Measurements from ENCODE around the gene PRKAG2.

Gene PRKAG2

DNA sequence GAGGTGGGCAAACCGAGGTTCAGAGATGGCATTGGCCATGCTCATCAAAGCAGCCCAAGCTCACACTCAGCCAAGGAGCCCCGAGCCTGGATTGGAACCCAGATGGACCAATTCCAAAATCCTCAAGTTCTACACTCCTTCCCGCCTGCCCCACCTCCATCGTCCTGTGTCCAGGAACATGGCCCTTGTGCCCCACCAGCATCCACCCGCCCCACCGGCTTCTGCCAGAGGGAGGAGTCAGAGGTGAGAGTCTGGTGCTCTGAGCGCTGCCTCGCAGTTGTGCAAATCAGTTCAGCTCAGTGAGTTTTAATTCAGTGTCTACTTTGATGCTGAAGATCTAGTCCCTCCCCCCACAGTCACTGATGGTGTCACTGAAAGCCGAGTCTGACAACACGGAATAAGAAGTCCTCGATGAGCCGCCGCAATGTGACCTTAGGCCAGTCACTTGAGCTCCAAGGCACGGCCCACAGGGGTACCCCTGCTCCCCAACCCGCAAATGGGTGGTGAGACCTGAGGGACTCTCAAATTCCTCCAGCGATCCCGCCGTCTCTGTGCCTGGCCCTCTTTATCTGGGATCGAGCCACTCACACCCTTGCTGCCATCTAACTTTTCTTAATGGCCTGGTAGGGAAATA is 26.3 kb downstream of the PRKAG2 start:
- no peaks in the 10 kb centered on the region for H3F3A ChIP-seq (ENCODE audit: control insufficient read depth, insufficient read depth)
- H3K27me3 ChIP-seq (ENCODE audit: control insufficient read depth, low read length) = peaks cover 8% of the 10 kb centered on the region
- TF ChIP-seq, protein P1, sequence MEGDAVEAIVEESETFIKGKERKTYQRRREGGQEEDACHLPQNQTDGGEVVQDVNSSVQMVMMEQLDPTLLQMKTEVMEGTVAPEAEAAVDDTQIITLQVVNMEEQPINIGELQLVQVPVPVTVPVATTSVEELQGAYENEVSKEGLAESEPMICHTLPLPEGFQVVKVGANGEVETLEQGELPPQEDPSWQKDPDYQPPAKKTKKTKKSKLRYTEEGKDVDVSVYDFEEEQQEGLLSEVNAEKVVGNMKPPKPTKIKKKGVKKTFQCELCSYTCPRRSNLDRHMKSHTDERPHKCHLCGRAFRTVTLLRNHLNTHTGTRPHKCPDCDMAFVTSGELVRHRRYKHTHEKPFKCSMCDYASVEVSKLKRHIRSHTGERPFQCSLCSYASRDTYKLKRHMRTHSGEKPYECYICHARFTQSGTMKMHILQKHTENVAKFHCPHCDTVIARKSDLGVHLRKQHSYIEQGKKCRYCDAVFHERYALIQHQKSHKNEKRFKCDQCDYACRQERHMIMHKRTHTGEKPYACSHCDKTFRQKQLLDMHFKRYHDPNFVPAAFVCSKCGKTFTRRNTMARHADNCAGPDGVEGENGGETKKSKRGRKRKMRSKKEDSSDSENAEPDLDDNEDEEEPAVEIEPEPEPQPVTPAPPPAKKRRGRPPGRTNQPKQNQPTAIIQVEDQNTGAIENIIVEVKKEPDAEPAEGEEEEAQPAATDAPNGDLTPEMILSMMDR (IDR thresholded peaks at IDR 0.05; ENCODE audit: low read depth, low read length, poor library complexity, severe bottlenecking) = no peak
- no peak for TF ChIP-seq EZH2phosphoT487 (IDR thresholded peaks at IDR 0.05; ENCODE audit: borderline replicate concordance, low read length)
- no peak overlapping the region for H3K4me2 ChIP-seq (ENCODE audit: low read length)
- no peaks in the 10 kb centered on the region for H3K9me2 ChIP-seq (replicated peaks; ENCODE audit: control insufficient read depth, low read length)
- no peaks in the 10 kb centered on the region for H3K36me3 ChIP-seq (ENCODE audit: control insufficient read depth, low read length)
- H4K20me1 ChIP-seq (ENCODE audit: control insufficient read depth, insufficient read depth, low read depth, low read length) = no peaks in the 10 kb centered on the region
- H3K27ac ChIP-seq (ENCODE audit: low read depth, low read length) = no peak overlapping the region
- no peaks in the 10 kb centered on the region for H3K79me2 ChIP-seq (ENCODE audit: control insufficient read depth, low read length)
- H3K9me3 ChIP-seq (ENCODE audit: control insufficient read depth, insufficient read depth, low read length) = no peaks in the 10 kb centered on the region
- H3K4me3 ChIP-seq (ENCODE audit: low read length) = no peak overlapping the region
- H3K4me1 ChIP-seq (ENCODE audit: control insufficient read depth, low read length) = no peaks in the 10 kb centered on the region

DNA sequence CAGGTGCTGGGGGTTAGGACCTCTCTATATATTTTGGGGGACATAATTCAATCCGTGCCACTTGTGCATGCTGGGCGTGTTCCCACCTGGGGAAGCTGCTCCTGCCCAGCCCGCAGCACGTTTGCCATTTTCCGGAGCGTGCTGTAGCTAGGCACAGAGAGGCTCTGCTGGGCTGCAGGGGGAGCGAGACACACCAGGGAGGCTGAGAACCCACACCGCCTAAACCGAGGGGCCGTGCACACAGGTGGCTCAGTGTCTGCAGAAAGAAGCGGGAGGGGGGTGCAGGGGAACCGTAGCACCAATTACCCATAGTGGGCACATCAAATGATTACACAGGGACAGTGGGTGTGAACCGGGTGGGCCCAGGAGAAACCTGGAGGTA is 27.0 kb downstream of the PRKAG2 start:
- no peaks in the 10 kb centered on the region for H4K20me1 ChIP-seq (ENCODE audit: control insufficient read depth, insufficient read depth, low read depth, low read length)
- H3K4me2 ChIP-seq (ENCODE audit: low read length) = no peak overlapping the region
- H3F3A ChIP-seq (ENCODE audit: control insufficient read depth, insufficient read depth) = no peaks in the 10 kb centered on the region
- H3K27me3 ChIP-seq (ENCODE audit: control insufficient read depth, low read length) = peaks cover 8% of the 10 kb centered on the region
- H3K36me3 ChIP-seq (ENCODE audit: control insufficient read depth, low read length) = no peaks in the 10 kb centered on the region
- no peak overlapping the region for H3K4me3 ChIP-seq (ENCODE audit: low read length)
- no peaks in the 10 kb centered on the region for H3K79me2 ChIP-seq (ENCODE audit: control insufficient read depth, low read length)
- H3K9me3 ChIP-seq (ENCODE audit: control insufficient read depth, insufficient read depth, low read length) = no peaks in the 10 kb centered on the region
- H3K9me2 ChIP-seq (replicated peaks; ENCODE audit: control insufficient read depth, low read length) = no peaks in the 10 kb centered on the region
- H3K4me1 ChIP-seq (ENCODE audit: control insufficient read depth, low read length) = no peaks in the 10 kb centered on the region
- H3K27ac ChIP-seq (ENCODE audit: low read depth, low read length) = no peak overlapping the region
- no peak for TF ChIP-seq EZH2phosphoT487 (IDR thresholded peaks at IDR 0.05; ENCODE audit: borderline replicate concordance, low read length)
- TF ChIP-seq, protein P1 (IDR thresholded peaks at IDR 0.05; ENCODE audit: low read depth, low read length, poor library complexity, severe bottlenecking) = no peak

DNA sequence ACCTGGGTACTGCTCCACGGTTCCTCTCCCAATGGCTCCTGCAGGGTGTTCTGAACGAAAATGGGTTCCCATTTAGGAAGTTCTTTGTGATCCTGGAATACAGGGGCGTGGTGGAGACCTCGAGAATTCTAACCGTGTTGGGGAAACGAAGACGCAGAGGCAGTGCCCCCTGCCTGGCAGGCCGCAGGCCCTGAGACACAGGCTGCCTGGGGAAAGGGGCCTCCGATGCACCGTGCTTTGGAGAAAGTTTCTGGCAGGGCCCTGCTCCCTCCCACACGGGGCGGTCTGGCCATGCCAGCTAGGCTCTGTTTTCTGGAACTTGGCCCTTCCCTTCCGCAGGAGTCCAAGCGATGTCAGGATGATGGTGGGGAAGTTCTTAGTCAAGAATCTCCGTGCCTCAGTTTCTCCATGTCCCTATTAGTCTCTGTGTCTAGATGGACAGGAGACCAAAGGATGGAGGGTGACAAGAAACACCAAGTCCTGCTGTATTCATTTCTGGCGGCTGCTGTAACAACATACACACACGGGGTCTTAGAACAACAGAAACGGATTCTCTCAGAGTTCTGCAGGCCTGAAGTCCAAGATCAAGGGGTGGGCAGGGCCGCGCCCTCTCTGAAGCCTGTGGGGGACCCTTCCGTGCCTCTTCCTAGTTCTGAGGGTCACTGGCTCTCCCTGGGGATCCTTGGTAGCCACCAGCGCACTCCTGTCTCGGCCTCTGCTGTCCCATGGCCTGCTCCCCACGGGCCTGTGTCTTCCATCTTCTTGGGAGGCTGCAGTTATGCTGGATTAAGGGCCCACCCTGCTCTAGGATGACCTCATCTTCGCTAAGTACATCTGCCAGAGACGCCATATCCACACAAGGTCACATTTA is 27.7 kb downstream of the PRKAG2 start:
- Histone ChIP-seq H4K20me1 (ENCODE audit: control insufficient read depth, insufficient read depth, low read depth, low read length) (no peaks in the 10 kb centered on the region), H3K4me2 (ENCODE audit: low read length) (no peak overlapping the region), H3K36me3 (ENCODE audit: control insufficient read depth, low read length) (no peaks in the 10 kb centered on the region), H3K4me1 (ENCODE audit: control insufficient read depth, low read length) (no peaks in the 10 kb centered on the region), H3K79me2 (ENCODE audit: control insufficient read depth, low read length) (no peaks in the 10 kb centered on the region), H3K9me3 (ENCODE audit: control insufficient read depth, insufficient read depth, low read length) (no peaks in the 10 kb centered on the region), H3K27me3 (ENCODE audit: control insufficient read depth, low read length) (peaks cover 8% of the 10 kb centered on the region), H3K4me3 (ENCODE audit: low read length) (no peak overlapping the region), H3K27ac (ENCODE audit: low read depth, low read length) (no peak overlapping the region), H3F3A (ENCODE audit: control insufficient read depth, insufficient read depth) (no peaks in the 10 kb centered on the region), H3K9me2 (replicated peaks; ENCODE audit: control insufficient read depth, low read length) (no peaks in the 10 kb centered on the region)
- TF ChIP-seq EZH2phosphoT487 (IDR thresholded peaks at IDR 0.05; ENCODE audit: borderline replicate concordance, low read length) = no peak
- TF ChIP-seq, protein P1 (IDR thresholded peaks at IDR 0.05; ENCODE audit: low read depth, low read length, poor library complexity, severe bottlenecking) = no peak

Measured in DOHH2 (cell line).